ENCODE data around the gene ASPN.

The ASPN gene

GRCh38 chr9:92482329-92482728 lies at the start of gene ASPN:
ASPN (minus strand) TSS chr9:92482506.
- no peak for DNase-seq (ENCODE audit: low spot score)

GRCh38 chr9:92530893-92531292 lies 48.6 kb upstream of the ASPN start:
- no peak for DNase-seq (ENCODE audit: low spot score)

GRCh38 chr9:92529124-92529523 lies 46.8 kb upstream of the ASPN start:
- DNase-seq (ENCODE audit: low spot score), result no peak

DNA sequence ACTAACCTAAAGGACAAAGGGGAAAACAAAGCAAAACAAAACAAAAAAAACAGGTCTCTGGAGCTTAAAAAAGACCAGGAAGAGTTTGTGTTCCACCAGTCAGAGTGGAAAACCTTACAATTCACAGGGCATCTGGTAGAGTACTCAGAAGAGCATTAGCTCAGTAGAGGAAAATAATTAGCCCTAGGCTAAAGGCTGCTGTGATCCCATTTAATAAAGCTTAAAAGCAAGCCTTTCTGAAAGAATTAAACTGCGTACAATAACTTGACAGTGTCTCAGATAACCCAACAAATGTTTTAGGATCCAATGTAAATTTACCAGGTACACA lies 46.2 kb upstream of the ASPN start:
- DNase-seq (ENCODE audit: low spot score), result no peak

GRCh38 chr9:92527832-92528521 lies 45.7 kb upstream of the ASPN start:
- no peak for DNase-seq (ENCODE audit: low spot score)

DNA sequence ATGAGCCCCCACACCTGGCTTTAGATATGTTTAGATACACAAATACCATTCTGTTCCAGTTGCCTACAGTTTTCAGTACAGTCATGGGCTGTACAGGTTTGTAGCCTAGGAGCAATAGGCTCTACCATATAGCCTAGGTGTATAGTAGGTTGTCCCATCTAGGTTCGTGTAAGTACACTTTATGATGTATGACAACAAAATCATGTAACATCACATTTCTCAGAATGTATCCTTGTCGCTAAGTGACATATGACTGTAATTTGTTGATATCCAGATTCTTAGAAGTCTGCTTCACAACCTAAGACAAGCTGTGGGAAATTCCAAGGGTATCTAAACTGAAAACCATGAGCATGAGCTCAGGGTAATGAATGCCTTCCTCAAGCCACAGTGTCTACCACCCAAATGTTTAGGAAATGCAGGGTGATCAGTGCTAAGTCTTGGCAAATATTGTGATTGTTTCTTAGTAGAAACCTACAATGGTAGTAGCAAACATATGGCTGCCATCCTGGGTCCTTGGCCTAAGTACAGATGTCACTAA lies 45.1 kb upstream of the ASPN start:
- DNase-seq (ENCODE audit: low spot score), result no peak

DNA sequence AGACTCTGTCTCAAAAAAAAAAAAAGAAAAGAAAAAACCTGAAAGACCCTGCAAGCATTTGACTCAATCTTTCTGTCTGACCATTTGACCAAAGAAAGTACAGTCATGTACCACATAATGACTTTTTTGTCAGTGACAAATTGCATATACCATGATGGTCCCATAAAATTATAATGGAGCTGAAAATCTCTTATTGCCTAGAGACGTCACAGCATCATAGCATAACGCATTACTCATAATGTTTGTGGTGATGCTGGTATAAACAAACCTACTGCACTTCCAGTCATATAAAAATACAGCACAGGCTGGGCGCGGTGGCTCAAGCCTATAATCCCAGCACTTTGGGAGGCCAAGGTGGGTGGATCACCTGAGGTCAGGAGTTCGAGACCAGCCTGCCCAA lies 43.0 kb upstream of the ASPN start:
- DNase-seq (ENCODE audit: low spot score), result no peak

- no peak for DNase-seq (ENCODE audit: low spot score)
Observed at GRCh38 chr9:92524881-92525280, 42.6 kb upstream of the ASPN start.

DNA sequence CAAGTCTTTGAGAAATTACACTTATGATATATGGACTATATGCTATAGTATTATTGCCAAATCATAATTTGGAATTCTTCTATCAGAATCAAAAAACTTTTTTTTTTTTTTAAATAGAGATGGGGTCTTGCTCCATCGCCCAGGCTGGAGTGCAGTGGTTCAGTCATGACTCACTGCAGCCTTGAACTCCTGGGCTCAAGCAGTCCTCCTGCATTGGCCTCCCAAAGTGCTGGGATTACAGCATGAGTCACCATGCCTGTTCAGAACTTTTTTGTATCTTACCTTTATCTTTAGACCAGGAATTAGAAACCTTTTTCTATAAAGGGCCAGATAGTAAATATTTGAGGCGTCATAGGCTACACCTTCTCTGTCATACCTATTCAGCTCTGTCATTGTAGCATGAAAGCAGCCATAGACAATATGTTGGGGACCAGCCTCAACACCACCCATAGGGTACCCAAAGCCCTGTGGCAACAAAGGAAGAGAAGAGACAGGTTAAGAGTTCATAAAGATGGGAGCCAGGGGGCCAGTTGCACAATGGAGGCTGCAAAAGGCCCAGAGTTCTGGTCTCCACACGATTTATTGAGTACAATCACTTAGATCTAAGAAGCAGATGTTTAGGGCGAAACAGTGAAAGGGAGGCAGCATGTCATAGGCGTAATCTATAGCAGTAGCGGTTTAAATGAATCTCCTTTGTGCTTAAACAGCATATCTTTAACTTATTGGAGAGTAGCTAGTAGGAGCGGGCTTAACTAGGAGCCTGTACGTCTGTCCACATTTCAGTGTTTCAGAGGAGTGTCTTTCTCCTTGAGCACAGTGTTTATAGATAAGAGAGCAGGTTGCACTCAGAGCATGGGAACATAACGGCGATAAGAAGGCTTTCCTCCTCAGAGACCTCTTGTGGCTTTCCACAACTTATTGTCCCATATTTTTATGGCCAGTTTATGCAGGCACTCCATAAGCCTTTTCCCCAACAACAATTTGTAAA lies 41.0 kb upstream of the ASPN start:
- DNase-seq (ENCODE audit: low spot score), result no peak

GRCh38 chr9:92520837-92521236 lies 38.5 kb upstream of the ASPN start:
- DNase-seq (ENCODE audit: low spot score), result no peak

GRCh38 chr9:92518199-92518598 lies 35.9 kb upstream of the ASPN start:
- DNase-seq (ENCODE audit: low spot score), result no peak

GRCh38 chr9:92517046-92517445 lies 34.7 kb upstream of the ASPN start:
- no peak for DNase-seq (ENCODE audit: low spot score)

DNA sequence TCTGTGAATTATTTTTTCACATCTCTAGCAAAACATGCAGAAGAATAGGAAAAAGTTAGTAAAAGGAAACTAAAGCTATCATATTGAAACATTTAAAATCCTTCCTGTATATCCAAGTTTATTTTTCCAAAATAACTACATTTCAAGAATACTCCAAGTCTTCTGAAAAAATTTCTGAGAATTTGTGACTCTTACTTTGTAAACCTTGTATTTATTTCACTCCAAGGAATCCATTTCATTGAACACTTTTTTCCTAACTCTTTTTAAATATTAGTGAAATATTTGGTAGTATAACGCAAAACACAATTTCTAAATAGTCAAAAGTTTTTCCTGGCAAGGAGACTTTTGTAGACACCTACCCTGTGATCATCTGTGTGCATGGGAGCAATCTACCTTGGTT lies 34.2 kb upstream of the ASPN start:
- DNase-seq (ENCODE audit: low spot score), result no peak

GRCh38 chr9:92514635-92515034 lies 32.3 kb upstream of the ASPN start:
- DNase-seq (ENCODE audit: low spot score), result no peak

GRCh38 chr9:92513349-92513748 lies 31.0 kb upstream of the ASPN start:
- no peak for DNase-seq (ENCODE audit: low spot score)

DNA sequence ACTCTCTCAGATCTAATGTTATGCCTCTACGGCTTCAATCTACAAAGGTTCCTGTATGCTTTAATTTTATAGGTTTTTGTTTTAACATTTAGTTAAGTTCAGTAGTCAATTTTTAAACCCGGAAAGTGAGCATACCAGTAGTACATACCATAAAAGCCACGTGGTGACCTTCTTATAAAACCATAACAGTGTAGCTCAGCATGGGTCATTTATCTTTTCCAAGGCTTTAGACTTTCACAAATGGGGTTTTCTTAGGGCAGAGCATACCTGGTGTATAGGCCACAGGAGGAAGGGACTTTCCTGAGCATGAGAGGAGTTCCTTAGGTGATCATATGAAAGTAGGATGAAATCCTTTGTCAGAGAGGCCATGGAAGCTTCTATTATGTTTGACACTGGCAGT lies 30.3 kb upstream of the ASPN start:
- DNase-seq (ENCODE audit: low spot score), result no peak

GRCh38 chr9:92510747-92511146 lies 28.4 kb upstream of the ASPN start:
- DNase-seq (ENCODE audit: low spot score), result no peak

DNA sequence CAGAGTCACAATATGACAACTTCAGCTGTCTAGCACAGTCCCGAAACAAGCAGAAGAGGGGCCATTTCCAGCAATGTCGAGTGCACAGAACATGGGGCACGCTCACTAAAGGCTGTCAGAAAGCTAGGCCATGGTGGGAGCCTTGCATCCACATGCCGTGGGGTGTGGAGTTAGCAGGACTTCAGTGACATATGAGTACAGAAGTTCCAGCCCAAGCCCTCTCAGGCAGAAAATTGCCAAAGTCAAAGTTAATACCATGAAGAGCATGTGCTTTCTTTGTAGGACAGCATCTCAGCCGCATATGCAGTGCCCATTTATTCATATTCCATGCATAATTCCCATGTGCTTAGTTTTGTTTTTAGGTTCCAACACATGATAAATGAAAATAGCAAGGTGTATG lies 26.7 kb upstream of the ASPN start:
- no peak for DNase-seq (ENCODE audit: low spot score)

DNA sequence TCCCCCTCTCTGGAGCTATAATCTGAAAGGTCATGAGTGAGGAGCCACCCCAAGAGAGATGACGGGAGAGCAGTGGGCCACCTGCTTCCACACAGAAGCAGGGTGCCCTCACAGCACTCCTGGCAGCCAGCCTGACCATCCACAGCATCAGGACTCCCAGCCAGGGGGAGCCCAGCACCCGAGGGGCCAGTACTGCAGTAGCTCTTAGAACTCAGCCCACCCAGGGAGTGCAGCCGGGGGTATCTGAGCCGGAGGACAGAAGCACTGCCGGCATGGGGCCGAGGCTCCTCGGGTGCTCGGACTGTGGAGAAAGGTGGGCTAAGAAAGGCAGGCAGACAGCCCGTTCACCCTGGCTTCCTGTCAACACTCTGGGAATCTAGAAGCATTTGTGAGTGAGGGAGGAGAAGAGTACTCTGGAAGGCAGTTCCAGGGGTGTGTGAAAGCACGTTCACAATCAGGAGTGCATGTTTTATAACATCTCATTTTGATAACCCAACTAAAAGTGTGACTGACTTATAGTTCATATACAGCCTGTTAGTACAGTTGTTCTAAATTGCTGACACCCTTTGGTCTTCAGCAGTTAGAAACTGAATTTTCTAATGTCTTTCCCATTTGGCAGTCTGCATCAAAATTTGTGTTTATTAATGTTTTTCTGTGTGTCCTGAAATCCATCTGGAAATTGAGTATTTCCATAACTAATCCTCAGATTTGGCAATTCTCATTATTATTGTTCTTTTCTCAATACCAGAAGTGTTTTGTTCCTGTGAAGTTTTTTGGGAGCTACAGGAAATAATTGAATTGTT lies 25.9 kb upstream of the ASPN start:
- no peak for DNase-seq (ENCODE audit: low spot score)

DNA sequence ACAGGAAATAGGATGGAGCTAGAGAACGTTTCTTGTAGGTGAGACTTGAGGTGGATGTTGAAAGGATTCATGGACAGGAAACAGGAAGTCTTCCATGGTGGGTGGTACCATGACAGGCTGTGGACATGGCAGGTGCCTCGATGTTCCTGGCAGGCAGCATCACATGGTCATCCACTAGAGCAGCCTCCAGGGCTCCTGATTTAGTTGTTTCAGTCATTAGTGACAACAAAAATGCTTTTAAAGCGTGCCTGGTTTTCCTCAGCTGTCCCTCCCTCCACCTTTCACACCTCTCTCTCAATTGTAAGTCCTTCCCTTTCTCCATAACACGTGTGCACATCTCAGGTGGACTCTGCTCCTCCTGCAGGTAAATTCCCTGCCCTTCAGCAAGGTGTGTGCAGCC lies 25.2 kb upstream of the ASPN start:
- DNase-seq (ENCODE audit: low spot score), result no peak

DNA sequence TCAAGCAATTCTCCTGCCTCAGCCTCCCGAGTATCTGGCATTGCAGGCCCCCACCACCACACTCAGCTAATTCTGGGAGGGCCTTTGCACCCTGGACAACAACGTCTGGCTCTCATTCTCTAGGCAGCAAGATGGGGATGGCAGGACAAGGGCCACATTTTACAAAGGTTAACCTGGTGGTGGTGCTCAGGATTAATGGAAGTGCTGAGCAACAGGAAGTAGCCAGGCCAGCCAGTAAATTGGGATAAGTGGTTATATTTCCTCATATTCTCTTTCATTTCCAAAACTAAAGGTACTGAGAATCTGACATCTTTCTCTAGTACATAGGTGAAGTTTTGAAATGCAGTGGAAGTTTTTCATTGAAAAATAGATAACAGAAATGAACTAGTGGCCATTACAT lies 24.7 kb upstream of the ASPN start:
- no peak for DNase-seq (ENCODE audit: low spot score)

DNA sequence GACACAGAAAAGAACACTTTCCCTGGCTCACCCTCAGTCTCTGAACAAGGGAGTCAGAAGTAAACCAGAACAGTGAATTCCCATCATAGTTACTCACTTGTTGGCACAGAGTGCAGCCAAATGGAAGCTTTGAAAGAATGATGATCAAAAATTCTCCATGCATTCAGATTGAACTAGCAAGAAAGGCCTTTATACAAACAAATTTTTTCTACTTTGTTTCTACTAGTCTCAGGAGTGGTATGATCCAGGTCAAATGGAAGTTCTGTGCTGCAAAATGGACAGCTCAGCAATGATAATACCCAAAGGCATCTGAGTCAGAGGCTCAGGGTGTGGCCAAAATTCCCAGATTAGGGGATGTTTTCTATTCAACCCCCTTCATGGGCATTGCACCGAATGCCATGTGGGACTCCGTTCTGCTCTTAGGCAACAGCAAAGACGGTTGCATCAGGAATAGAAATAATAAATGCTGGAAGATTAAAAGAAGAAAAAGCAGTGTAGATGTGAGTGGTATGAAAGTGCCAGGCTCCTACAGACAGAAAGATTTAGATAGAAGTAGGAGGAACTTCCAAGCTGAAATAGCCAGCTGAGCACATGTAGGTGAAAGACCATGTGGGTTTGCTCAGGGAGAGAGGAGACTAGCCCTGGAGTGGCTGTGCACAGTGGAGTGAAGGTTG lies 24.0 kb upstream of the ASPN start:
- no peak for DNase-seq (ENCODE audit: low spot score)

Measured in kidney capillary endothelial cell (primary cell).